NCI-H128 (cell line): Measurements from ENCODE around the gene HLA-F.

Experiments
- DNase-seq: peaks from one replicate; lab custom pipeline; 2025; ENCODE audit not compliant: unreplicated experiment; lab: John Stamatoyannopoulos, UW

HLA-F gene

GRCh38 chr6:29759457-29759856 lies 36.2 kb downstream of the HLA-F start:
- no peak for DNase-seq

GRCh38 chr6:29760328-29760727 lies 37.1 kb downstream of the HLA-F start:
- DNase-seq, result no peak

- DNase-seq, result no peak
Observed at GRCh38 chr6:29762051-29762450, 38.8 kb downstream of the HLA-F start.

GRCh38 chr6:29762781-29763214 lies 39.6 kb downstream of the HLA-F start:
- no peak for DNase-seq

- DNase-seq, result no peak
Observed at GRCh38 chr6:29763491-29764289, 40.5 kb downstream of the HLA-F start.

GRCh38 chr6:29764422-29765196 lies 41.4 kb downstream of the HLA-F start:
- no peak for DNase-seq

GRCh38 chr6:29769336-29769735 lies 46.1 kb downstream of the HLA-F start:
- no peak for DNase-seq

GRCh38 chr6:29770306-29770705 lies 47.1 kb downstream of the HLA-F start:
- DNase-seq, result no peak

GRCh38 chr6:29776684-29777083 lies 53.5 kb downstream of the HLA-F start:
- no peak for DNase-seq
